CD4-positive, alpha-beta T cell treated with Interleukin-2 at 100 ng/mL for 4 hours (primary cell): ENCODE measurements around the gene PFDN2.
"Not testable (repeated sequence)": the region's sequence is repeated elsewhere in the genome, so short reads cannot be mapped to it uniquely, and the experiment has no call there.

ENCODE experiments used
- DNase-seq: peaks from one replicate; pipeline ENCODE4 v3.0.0-alpha.2; 2020; ENCODE audit warnings: low spot score

Gene PFDN2

DNA sequence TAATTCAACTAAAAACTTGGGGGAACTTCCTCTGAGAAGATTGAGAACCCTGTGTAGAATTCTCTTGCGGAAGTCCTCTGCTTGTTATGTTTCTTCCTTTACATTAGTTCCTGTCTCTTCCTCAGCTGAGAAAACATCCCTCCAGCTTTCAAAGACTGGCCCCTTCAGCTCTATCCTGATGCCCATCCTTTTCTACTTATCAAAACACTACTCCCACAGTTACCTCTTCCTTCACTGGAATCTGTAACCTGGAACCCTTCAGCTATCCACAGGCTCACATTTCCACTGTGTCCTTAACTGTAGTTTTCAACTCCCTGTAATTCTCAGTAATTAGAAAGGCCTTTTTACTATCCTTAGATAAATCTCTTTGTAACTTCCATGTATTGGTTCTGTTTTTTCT, 20.6 kb upstream of the PFDN2 start:
- no peak for DNase-seq

GRCh38 chr1:161137881-161138280, 20.0 kb upstream of the PFDN2 start:
- DNase-seq, result no peak

DNA sequence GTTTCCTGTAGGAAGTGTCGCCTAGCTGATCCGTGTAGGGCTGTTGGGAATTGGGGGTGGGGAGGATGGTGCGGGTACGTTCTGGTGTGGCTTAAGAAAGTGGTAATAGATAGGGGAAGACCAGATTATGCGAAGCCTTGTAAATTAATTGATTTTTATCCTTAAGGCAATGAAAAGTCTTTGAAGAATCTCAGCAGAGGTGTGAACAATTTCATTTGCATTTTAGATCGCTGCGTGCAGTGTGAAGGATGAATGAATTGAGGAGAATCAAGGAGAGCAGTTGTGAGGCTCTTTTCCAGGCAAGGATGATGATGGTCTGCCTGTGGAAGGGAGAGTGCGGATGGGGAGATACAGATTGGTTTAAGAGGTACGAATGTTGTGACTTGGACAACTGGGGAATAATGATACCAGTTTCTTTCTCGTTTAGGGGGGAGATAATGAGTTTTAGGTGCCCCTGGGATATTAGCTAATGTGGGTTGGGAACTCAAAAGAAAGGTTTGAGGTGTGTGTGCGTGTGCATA, 15.4 kb upstream of the PFDN2 start:
- no peak for DNase-seq

DNA sequence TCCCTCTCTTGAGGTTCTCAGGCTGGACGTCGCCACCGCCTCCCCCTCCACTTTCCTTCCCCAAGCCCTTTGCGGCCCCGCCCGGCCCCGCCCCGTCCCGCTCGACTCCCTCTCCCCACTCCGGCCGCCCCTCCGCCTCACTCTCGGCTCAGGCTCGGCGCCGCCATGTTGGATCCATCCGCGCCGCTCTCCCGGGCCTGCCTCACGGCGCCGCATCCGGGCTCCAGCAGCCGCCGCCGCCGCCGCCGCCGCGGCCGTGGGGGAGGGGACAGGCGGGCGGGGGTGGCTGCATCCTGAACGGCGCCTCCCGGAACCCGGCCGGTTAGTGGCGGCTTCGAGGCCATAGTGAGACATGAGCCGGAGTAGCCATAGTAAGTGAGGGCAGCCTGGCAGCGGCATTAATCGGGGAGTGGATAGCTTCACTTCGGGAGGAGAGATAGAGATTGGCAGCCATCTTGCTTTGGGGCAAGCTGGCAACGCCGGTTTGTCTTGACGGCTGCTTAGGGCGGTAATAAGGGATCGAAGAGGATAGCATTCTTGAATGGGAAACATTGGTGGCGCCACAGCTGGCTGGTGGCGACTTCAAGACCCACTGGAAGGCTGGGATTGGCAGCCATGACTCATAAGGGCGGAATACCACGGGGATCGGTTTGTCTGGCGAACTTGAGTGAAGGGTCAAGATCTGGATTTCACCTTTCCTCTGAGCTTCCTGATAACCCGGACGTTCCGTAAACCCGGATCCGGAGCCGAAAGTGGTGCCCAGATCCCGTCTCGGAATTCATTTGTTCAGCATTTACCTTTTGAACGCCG, 14.8 kb upstream of the PFDN2 start, which contains the start of gene DEDD:
Gene DEDD (minus strand): TSS at position 258 of the 810 bp plus-strand sequence. CDS start 8,205 bp downstream, outside the sequence.
- DNase-seq, result peak; percentile 95

GRCh38 chr1:161131523-161132409, 13.9 kb upstream of the PFDN2 start:
- DNase-seq, result no peak

- no peak for DNase-seq
Measured at GRCh38 chr1:161130266-161130665, 12.4 kb upstream of the PFDN2 start.

GRCh38 chr1:161128591-161129420, 11.0 kb upstream of the PFDN2 start:
- DNase-seq, result no peak

DNA sequence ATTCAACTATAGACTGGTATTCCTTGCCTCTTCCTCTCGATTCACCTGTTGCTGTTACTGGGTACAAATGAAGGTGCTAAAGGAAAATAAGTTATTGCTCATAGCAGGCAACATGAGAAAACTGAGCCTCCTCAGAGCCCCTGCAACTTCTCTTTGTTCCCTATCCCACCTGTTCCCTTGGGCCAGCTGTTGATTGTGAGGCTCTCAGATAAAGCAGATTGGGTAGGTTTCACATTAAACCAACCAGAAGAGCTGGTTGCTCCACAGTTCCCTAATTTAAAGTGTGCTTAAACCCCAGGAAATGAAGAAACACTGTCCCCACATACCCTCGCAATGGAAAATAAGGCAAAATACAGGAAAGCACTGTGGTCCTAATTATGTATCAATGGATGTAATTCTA, 9.8 kb upstream of the PFDN2 start:
- no peak for DNase-seq

- DNase-seq, result no peak
Measured at GRCh38 chr1:161122967-161123366, 5.1 kb upstream of the PFDN2 start.

DNA sequence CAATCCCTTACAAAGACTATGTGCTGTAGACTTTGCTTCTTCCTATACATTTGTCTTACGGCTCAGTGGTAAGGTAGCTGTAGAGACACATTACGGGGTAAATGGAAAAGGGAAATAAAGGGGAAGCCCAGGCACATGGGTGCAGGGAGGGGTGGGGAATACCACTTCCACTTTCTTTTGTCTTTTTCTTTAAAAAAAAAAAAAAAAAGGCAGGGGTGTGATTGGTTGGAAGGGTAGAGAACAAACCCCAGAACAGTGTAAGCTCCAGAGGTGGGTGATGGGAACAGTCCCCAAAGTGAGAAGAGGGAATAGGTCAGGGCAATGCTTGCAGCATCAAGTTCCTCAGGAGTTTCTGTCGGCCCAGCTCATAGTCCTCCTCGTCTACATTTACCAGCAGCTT, 4.0 kb upstream of the PFDN2 start:
- no peak for DNase-seq

DNA sequence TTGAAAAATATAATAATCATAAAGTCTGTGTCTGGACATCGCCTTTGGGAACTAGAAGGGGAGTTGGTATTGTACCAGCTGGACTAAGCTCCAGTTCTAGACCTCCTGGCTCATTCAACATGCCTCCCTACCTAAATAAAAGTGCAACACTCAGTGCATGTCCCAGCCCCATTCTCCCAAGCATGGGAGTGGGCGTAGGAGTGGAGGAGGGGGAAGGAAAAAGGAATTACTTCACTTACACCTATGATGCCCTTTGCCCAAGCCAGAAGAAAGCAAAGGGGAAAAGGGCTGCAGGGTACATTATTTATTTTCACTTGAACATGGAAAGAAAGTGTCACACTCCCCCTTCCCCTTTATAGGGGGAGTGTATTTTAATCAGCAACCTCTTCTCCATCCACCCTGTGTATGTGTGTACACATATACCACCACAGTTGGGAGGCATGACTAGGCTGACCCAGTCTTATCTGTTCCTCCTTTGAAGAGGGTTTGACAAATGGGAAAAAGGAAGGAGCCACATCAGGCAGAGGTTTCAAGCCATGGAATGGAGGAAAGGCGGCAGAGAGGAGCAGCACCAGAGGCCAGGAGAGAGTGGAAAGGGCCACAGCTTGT, 3.3 kb upstream of the PFDN2 start:
- DNase-seq, result no peak

DNA sequence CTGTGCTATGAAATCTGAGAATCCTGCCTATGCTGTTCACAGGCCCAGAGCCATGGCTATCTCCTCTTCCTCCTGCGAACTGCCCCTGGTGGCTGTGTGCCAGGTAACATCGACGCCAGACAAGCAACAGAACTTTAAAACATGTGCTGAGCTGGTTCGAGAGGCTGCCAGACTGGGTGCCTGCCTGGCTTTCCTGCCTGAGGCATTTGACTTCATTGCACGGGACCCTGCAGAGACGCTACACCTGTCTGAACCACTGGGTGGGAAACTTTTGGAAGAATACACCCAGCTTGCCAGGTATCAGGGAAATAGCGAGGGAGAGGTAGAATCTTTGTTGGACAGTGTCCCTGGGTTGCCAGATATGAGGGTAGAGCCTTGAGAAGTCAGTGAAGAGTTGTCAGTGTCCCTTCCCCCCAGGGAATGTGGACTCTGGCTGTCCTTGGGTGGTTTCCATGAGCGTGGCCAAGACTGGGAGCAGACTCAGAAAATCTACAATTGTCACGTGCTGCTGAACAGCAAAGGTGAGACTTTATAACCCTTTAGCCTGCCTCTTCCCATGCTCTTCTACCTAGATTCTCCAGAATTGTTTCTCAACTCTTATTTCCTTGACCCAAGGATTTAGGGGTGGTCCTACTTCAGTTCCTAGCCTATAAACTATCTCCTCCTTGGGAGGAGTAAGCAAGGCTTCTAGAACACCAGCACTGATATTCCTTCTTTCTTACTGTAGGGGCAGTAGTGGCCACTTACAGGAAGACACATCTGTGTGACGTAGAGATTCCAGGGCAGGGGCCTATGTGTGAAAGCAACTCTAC, 1.5 kb upstream of the PFDN2 start:
- DNase-seq, result peak; percentile 71

DNA sequence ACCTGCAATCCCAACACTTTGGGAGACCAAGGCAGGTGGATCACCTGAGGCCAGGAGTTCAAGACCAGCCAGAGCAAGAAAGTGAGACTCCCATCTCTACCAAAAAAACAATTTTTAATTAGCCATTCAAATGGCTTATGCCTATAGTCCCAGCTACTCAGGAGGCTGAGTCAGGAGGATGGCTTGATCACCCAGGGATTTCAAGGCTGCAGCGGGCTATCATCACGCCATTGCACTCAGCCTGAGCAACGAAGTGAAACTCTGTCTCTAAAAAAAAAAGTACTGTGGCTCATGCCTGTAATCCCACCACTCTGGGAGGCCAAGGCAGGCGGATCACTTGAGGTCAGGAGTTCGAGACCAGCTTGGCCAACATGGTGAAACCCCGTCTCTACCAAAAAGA, 1.9 kb downstream of the PFDN2 start:
- not testable (repeated sequence) for DNase-seq

DNA sequence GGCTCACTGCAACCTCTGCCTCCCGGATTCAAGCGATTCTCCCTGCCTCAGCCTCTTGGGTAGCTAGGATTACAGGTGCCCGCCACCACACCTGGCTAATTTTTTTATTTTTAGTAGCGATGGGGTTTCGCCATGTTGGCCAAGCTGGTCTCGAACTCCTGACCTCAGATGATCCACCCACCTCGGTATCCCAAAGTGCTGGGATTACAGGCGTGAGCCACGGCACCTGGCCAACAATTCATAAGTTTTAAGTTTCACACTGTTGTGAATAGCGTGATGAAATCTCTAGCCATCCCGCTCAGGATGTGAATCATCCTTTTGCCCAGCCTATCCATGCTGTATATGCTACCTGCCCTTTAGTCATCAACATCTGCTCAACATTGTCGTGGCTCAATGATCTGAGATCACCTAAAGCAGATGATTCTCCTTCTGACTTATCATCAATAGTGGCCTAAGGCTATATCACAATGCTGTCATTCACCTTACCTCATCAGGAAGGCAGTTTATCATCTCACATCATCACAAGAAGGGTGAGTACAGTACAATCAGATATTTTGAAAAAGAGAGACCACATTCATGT, 2.6 kb downstream of the PFDN2 start:
- DNase-seq, result peak; percentile 53

DNA sequence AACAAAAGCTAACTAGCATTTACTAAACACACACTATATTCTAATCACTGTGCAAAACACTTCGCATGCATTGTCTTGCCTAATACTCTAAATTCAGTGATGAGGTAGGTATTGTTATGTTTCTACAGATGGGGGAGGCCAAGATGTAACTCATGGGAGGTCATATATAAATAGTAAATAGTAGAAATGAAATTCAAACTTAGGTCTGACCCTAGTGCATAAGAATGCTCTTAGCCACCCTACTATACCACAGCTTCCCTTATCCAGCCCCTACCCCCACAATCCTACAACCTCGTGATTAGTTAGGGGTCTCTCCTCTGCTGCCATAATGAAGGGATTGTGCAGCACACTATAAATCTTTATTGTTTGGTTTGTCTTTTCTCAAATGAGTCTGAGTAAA, 3.3 kb downstream of the PFDN2 start:
- no peak for DNase-seq

- no peak for DNase-seq
Measured at GRCh38 chr1:161113915-161114314, 3.9 kb downstream of the PFDN2 start.

DNA sequence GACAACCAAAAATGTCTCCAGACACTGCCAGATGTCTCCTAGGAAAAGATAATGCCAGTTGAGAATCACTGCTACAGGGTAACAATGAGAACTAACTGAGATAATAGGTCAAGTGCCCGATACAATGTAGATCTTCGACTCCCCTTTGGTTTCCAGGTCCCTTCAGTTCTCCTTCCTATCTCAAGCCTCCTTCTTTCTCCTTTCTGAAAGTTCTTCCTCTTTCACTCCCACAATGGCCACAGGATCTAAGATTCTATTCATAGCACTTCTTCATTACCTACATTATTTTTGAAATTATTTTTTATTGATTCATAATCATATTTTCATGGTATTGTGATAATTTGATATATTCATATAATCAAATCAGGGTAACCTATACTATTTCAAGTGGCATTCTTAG, 6.3 kb downstream of the PFDN2 start:
- DNase-seq, result no peak

- no peak for DNase-seq
Measured at GRCh38 chr1:161111117-161111516, 6.7 kb downstream of the PFDN2 start.

GRCh38 chr1:161106431-161106830, 11.4 kb downstream of the PFDN2 start:
- DNase-seq, result no peak

- no peak for DNase-seq
Measured at GRCh38 chr1:161100556-161100955, 17.3 kb downstream of the PFDN2 start.
